SK-N-SH (cell line): ENCODE measurements around the gene TTC7B. TPM values are rescaled to one million over a fixed set of nuclear protein-coding genes. Genes with fewer than 3 reads are reported as not detected.

Source experiments
- CTCF ChIA-PET: fragments of 300-600, 350-600 bp; formaldehyde crosslinking; extraction: SDS; loops from one replicate; lab custom pipeline; 2021; lab: Yijun Ruan, JAX
- POLR2A ChIA-PET: fragments of 350-600 bp; sonication (Branson Sonifier 250); formaldehyde crosslinking; extraction: SDS; loops from one replicate; lab custom pipeline; 2020; ENCODE audit warnings: antibody characterized with exemption, inconsistent platforms; lab: Yijun Ruan, JAX
- DNase-seq: peaks from one replicate; pipeline ENCODE4 v3.0.0; 2012
- H2AFZ ChIP-seq: fragments of 200-600 bp; sonication (generic); 2 replicates; pipeline ENCODE4 v1.8.1; 2016; ENCODE audit warnings: antibody characterized with exemption, mild to moderate bottlenecking, low read depth
- H3F3A ChIP-seq: fragments of 200-600 bp; sonication (generic); replicated peaks from 2 replicates; pipeline ENCODE3; 2016; ENCODE audit warnings: antibody characterized with exemption, mild to moderate bottlenecking; ENCODE audit not compliant: insufficient read depth
- H3K27ac ChIP-seq, 2 experiments: fragments of 200-500 bp in 1 of 2; fragments of 200-600 bp in 1 of 2; sonication (Bioruptor generic) in 1 of 2; sonication (generic), shearing (Covaris generic) in 1 of 2; 2 replicates each; pipeline versions ENCODE4 v1.5.1 to v1.6.1; 2014 to 2016; ENCODE audit warnings: low read depth in 2 of 2, inconsistent platforms in 1 of 2, low read length in 1 of 2, mild to moderate bottlenecking in 1 of 2, mixed read lengths in 1 of 2
- H3K27me3 ChIP-seq: fragments of 200-600 bp; sonication (generic), shearing (Covaris generic); 2 replicates; pipeline ENCODE4 v1.6.1; 2016; ENCODE audit warnings: mixed run types; ENCODE audit not compliant: insufficient read depth
- H3K36me3 ChIP-seq, 2 experiments: fragments of 200-500 bp in 1 of 2; fragments of 200-600 bp in 1 of 2; sonication (Bioruptor generic) in 1 of 2; sonication (generic) in 1 of 2; replicated peaks in 1 of 2; 2 replicates each; pipeline versions ENCODE3 to v1.5.1; 2014 to 2016; ENCODE audit warnings: low read length in 1 of 2, mild to moderate bottlenecking in 1 of 2; ENCODE audit not compliant: insufficient read depth in 2 of 2, control insufficient read depth in 1 of 2
- H3K4me1 ChIP-seq, 2 experiments: fragments of 200-500 bp in 1 of 2; fragments of 200-600 bp in 1 of 2; sonication (Bioruptor generic) in 1 of 2; sonication (generic), shearing (Covaris generic) in 1 of 2; 2 replicates each; pipeline versions ENCODE4 v1.5.1 to v1.6.1; 2014 to 2016; ENCODE audit warnings: low read depth in 1 of 2, low read length in 1 of 2, mixed run types in 1 of 2; ENCODE audit not compliant: insufficient read depth in 2 of 2, control insufficient read depth in 1 of 2
- H3K4me2 ChIP-seq: fragments of 200-600 bp; sonication (generic), shearing (Covaris generic); 2 replicates; pipeline ENCODE4 v1.6.1; 2017; ENCODE audit warnings: mixed run types
- H3K4me3 ChIP-seq, 2 experiments: fragments of 200-500 bp in 1 of 2; fragments of 200-600 bp in 1 of 2; sonication (Bioruptor generic) in 1 of 2; sonication (generic), shearing (Covaris generic) in 1 of 2; 2 replicates each; pipeline versions ENCODE4 v1.5.1 to v1.8.1; 2014 to 2016; ENCODE audit warnings: low read depth in 2 of 2, inconsistent platforms in 1 of 2, low read length in 1 of 2, mild to moderate bottlenecking in 1 of 2, mixed read lengths in 1 of 2, moderate library complexity in 1 of 2
- H3K79me2 ChIP-seq: fragments of 200-600 bp; sonication (generic); 2 replicates; pipeline ENCODE4 v1.8.1; 2017; ENCODE audit warnings: mild to moderate bottlenecking; ENCODE audit not compliant: insufficient read depth
- H3K9ac ChIP-seq: fragments of 200-600 bp; sonication (generic); 2 replicates; pipeline ENCODE4 v1.6.1; 2017; ENCODE audit warnings: mixed run types
- H3K9me2 ChIP-seq: fragments of 200-600 bp; sonication (generic); 2 replicates; pipeline ENCODE4 v1.6.1; 2017; ENCODE audit warnings: mixed run types
- H3K9me3 ChIP-seq: fragments of 200-600 bp; sonication (generic); 2 replicates; pipeline ENCODE4 v1.6.1; 2017; ENCODE audit warnings: mixed run types, mild to moderate bottlenecking, moderate library complexity
- H4K20me1 ChIP-seq: fragments of 200-600 bp; sonication (generic); 2 replicates; pipeline ENCODE4 v1.6.1; 2017; ENCODE audit warnings: mild to moderate bottlenecking, mixed run types; ENCODE audit not compliant: insufficient read depth
- CHD2 ChIP-seq: fragments of 150-350 bp; IDR thresholded peaks from 2 replicates; pipeline ENCODE4 v1.6.1; 2018; ENCODE audit warnings: low read length; ENCODE audit not compliant: partially characterized antibody
- CTCF ChIP-seq: fragments of 200-600 bp; sonication (generic); IDR thresholded peaks from 2 replicates; pipeline ENCODE4 v1.6.1; 2017; ENCODE audit warnings: antibody characterized with exemption, mild to moderate bottlenecking, moderate library complexity
- ELF1 ChIP-seq: IDR thresholded peaks from 2 replicates; pipeline ENCODE4 v1.4.0; 2012
- FOXM1 ChIP-seq: IDR thresholded peaks from 2 replicates; pipeline ENCODE4 v1.4.0; 2012; ENCODE audit warnings: low read depth, mild to moderate bottlenecking
- GABPA ChIP-seq: IDR thresholded peaks from 2 replicates; pipeline ENCODE4 v1.4.0; 2012; ENCODE audit warnings: low read depth, mild to moderate bottlenecking
- MAX ChIP-seq: IDR thresholded peaks from 2 replicates; pipeline ENCODE4 v1.4.0; 2012; ENCODE audit warnings: low read depth
- MXI1 ChIP-seq: IDR thresholded peaks from 2 replicates; pipeline ENCODE4 v1.6.1; 2012; ENCODE audit warnings: mild to moderate bottlenecking, low read depth, low read length, improper control_type of control experiment
- NFIC ChIP-seq: IDR thresholded peaks from 2 replicates; pipeline ENCODE4 v1.4.0; 2012; ENCODE audit warnings: borderline replicate concordance
- NRF1 ChIP-seq: IDR thresholded peaks from 2 replicates; pipeline ENCODE4 v1.6.1; 2012; ENCODE audit warnings: low read depth, mild to moderate bottlenecking, low read length
- PBX3 ChIP-seq: IDR thresholded peaks from 2 replicates; pipeline ENCODE4; 2012
- POLR2AphosphoS5 ChIP-seq: IDR thresholded peaks from 2 replicates; pipeline ENCODE4 v1.6.1; 2012; ENCODE audit warnings: low read depth, low read length
- RAD21 ChIP-seq: IDR thresholded peaks from 2 replicates; pipeline ENCODE4 v1.6.1; 2012; ENCODE audit warnings: mild to moderate bottlenecking, low read length
- RCOR1 ChIP-seq: fragments of 150-350 bp; IDR thresholded peaks from 2 replicates; pipeline ENCODE4 v1.6.1; 2017; ENCODE audit warnings: antibody characterized with exemption, low read length
- REST ChIP-seq: IDR thresholded peaks from 2 replicates; pipeline ENCODE4 v1.6.1; 2012; ENCODE audit warnings: mild to moderate bottlenecking, low read depth, low read length, moderate library complexity
- SIN3A ChIP-seq: IDR thresholded peaks from 2 replicates; pipeline ENCODE4 v1.6.1; 2012; ENCODE audit warnings: low read depth, mild to moderate bottlenecking, low read length, moderate library complexity, borderline replicate concordance
- SMC3 ChIP-seq: IDR thresholded peaks from 2 replicates; pipeline ENCODE4 v1.6.1; 2012; ENCODE audit warnings: low read depth, low read length, improper control_type of control experiment
- TCF12 ChIP-seq: IDR thresholded peaks from 2 replicates; pipeline ENCODE4 v1.4.0; 2012
- YY1 ChIP-seq: IDR thresholded peaks from 2 replicates; pipeline ENCODE4 v1.4.0; 2012; ENCODE audit warnings: low read depth, mild to moderate bottlenecking
- ZBTB33 ChIP-seq: IDR thresholded peaks from 2 replicates; pipeline ENCODE4 v1.4.0; 2012; ENCODE audit warnings: low read depth, borderline replicate concordance
- WGBS: methylation state at CpG from one replicate; pipeline ENCODE4 v1.1.6; 2017; ENCODE audit warnings: low lambda C conversion rate; 5-methylcytosine and 5-hydroxymethylcytosine counted together
- polyA plus RNA-seq, 3 experiments: library from polyadenylated mRNA; depleted of rRNA; stranded (reverse); fragments of >200 nt; gene quantifications; 2 replicates each; pipeline ENCODE4 v1.2.3, GENCODE V29; 2012

Gene TTC7B
- polyA plus RNA-seq, 1 of the 3 experiments (the other 2 are of a cell fraction): 43.1 TPM

- no peak overlapping the region for H3K9ac ChIP-seq
- H3K9me3 ChIP-seq: no peaks in the 10 kb centered on the region
- no peaks in the 10 kb centered on the region for H3K27me3 ChIP-seq
- no peak overlapping the region for H3K4me2 ChIP-seq
- ChIA-PET POLR2A (no interaction called here), CTCF (interaction anchor here (1.9 kb wide), 2 partner anchors 12 to 29 kb away, joined by 5 to 6 read pairs; no protein-coding TSS in a partner anchor)
- no peak overlapping the region for H2AFZ ChIP-seq
- H4K20me1 ChIP-seq: no peaks in the 10 kb centered on the region
- no peak overlapping the region for H3K4me3 ChIP-seq
- no peaks in the 10 kb centered on the region for H3F3A ChIP-seq
- H3K9me2 ChIP-seq: no peaks in the 10 kb centered on the region
- DNase-seq: no peak
- no peaks in the 10 kb centered on the region for H3K79me2 ChIP-seq
- WGBS: 92% methylated on average over 6 of the region's 7 CpGs
- TF ChIP-seq SMC3 (no peak), FOXM1 (no peak), POLR2AphosphoS5 (no peak), GABPA (no peak), SIN3A (no peak), ZBTB33 (no peak), ELF1 (no peak), MAX (no peak), TCF12 (no peak), MXI1 (no peak), PBX3 (no peak), CHD2 (no peak), NFIC (no peak), REST (no peak), RCOR1 (no peak), CTCF (no peak), RAD21 (no peak), YY1 (no peak), NRF1 (no peak)
- no peak overlapping the region for H3K27ac ChIP-seq
- peaks cover 3 to 8% of the 10 kb centered on the region in 2 experiments; a peak in 1 of 4 replicates for H3K4me1 ChIP-seq
- no peaks in the 10 kb centered on the region for H3K36me3 ChIP-seq
These were observed 154.4 kb downstream of the TTC7B start for GRCh38 chr14:90661866-90662265.
